ENCODE measurements around the gene CTBP2.

- no peak for TF ChIP-seq CTCF (IDR thresholded peaks at IDR 0.05)
- TF ChIP-seq POLR2A (IDR thresholded peaks at IDR 0.05), result no peak
Observed at GRCh38 chr10:125092564-125093031, 67.8 kb downstream of the CTBP2 start.
